Spleen (tissue), 7 donors: ENCODE data around the gene SERINC5.
A peak's percentile ranks its signal among the peaks of the same experiment; 100 is the strongest.

Experiments
- POLR2A ChIP-seq, 3 donors: fragments of 450-650 bp; IDR thresholded peaks; one replicate each; pipeline ENCODE4 v1.5.1; 2017; ENCODE audit warnings: antibody characterized with exemption in 3 of 3, mild to moderate bottlenecking in 1 of 3
- POLR2AphosphoS5 ChIP-seq, 3 donors: sonication (generic); formaldehyde crosslinking; IDR thresholded peaks; one replicate each; pipeline ENCODE4 v1.5.1; 2017; ENCODE audit warnings: antibody characterized with exemption in 3 of 3
- TF ChIP-seq, protein P1 (sequence below), 11 experiments: fragments of 200-600 bp in 7 of 11; fragments of 450-650 bp in 4 of 11; sonication (generic) in 4 of 11; IDR thresholded peaks in 8 of 11; conservative IDR thresholded peaks in 3 of 11; 1 replicate in 7 of 11; 2 replicates in 4 of 11; pipeline versions ENCODE4 v1.4.0 to v1.8.0; 2016 to 2021; ENCODE audit warnings: antibody characterized with exemption in 11 of 11, inconsistent platforms in 4 of 11, mild to moderate bottlenecking in 1 of 11
- donor health status: DM: no; HTN: no; CAD: no; lungs with moderate emphysema.
- donor health status: DM: no; HTN: no; CAD: no.
- donor health status: DM: no; HTN: no; CAD: no.

DNA sequence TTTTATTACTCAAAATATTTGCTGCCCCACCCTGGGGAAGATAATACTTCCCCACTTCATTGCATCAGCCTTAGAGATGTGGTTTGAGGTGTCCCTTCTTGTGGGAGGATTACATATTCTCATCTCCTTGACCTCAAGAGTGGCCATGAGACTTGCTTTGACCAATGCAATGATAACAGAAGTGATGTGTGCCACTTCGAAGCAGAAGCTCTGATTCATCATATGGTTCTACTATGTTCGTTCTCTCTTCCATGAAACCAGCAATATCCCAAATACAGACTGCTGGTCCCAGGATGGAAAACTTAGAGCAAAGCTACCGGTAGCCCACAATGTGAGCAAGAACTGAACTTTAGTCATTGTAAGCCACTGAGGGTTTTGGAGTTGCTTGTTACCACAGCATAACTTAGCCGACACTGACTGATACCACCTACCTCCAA lies 128.7 kb downstream of the SERINC5 start:
- TF ChIP-seq, protein P1, sequence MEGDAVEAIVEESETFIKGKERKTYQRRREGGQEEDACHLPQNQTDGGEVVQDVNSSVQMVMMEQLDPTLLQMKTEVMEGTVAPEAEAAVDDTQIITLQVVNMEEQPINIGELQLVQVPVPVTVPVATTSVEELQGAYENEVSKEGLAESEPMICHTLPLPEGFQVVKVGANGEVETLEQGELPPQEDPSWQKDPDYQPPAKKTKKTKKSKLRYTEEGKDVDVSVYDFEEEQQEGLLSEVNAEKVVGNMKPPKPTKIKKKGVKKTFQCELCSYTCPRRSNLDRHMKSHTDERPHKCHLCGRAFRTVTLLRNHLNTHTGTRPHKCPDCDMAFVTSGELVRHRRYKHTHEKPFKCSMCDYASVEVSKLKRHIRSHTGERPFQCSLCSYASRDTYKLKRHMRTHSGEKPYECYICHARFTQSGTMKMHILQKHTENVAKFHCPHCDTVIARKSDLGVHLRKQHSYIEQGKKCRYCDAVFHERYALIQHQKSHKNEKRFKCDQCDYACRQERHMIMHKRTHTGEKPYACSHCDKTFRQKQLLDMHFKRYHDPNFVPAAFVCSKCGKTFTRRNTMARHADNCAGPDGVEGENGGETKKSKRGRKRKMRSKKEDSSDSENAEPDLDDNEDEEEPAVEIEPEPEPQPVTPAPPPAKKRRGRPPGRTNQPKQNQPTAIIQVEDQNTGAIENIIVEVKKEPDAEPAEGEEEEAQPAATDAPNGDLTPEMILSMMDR (IDR thresholded peaks at IDR 0.05 in 8 of 11, conservative IDR thresholded peaks at IDR 0.05 in 3 of 11): no peak
- TF ChIP-seq POLR2AphosphoS5 (IDR thresholded peaks at IDR 0.05): peak in 1 of 3 donors; percentile 18
- TF ChIP-seq POLR2A (IDR thresholded peaks at IDR 0.05): no peak
